SK-N-SH (cell line): ENCODE measurements around the gene PHF21B. TPM values are rescaled to one million over a fixed set of nuclear protein-coding genes. Genes with fewer than 3 reads are reported as not detected.

ENCODE experiments used
- CTCF ChIA-PET: fragments of 300-600, 350-600 bp; formaldehyde crosslinking; extraction: SDS; loops from one replicate; lab custom pipeline; 2021; lab: Yijun Ruan, JAX
- POLR2A ChIA-PET: fragments of 350-600 bp; sonication (Branson Sonifier 250); formaldehyde crosslinking; extraction: SDS; loops from one replicate; lab custom pipeline; 2020; ENCODE audit warnings: antibody characterized with exemption, inconsistent platforms; lab: Yijun Ruan, JAX
- DNase-seq: peaks from one replicate; pipeline ENCODE4 v3.0.0; 2012
- H2AFZ ChIP-seq: fragments of 200-600 bp; sonication (generic); 2 replicates; pipeline ENCODE4 v1.8.1; 2016; ENCODE audit warnings: antibody characterized with exemption, mild to moderate bottlenecking, low read depth
- H3F3A ChIP-seq: fragments of 200-600 bp; sonication (generic); replicated peaks from 2 replicates; pipeline ENCODE3; 2016; ENCODE audit warnings: antibody characterized with exemption, mild to moderate bottlenecking; ENCODE audit not compliant: insufficient read depth
- H3K27ac ChIP-seq, 2 experiments: fragments of 200-500 bp in 1 of 2; fragments of 200-600 bp in 1 of 2; sonication (Bioruptor generic) in 1 of 2; sonication (generic), shearing (Covaris generic) in 1 of 2; 2 replicates each; pipeline versions ENCODE4 v1.5.1 to v1.6.1; 2014 to 2016; ENCODE audit warnings: low read depth in 2 of 2, inconsistent platforms in 1 of 2, low read length in 1 of 2, mild to moderate bottlenecking in 1 of 2, mixed read lengths in 1 of 2
- H3K27me3 ChIP-seq: fragments of 200-600 bp; sonication (generic), shearing (Covaris generic); 2 replicates; pipeline ENCODE4 v1.6.1; 2016; ENCODE audit warnings: mixed run types; ENCODE audit not compliant: insufficient read depth
- H3K36me3 ChIP-seq, 2 experiments: fragments of 200-500 bp in 1 of 2; fragments of 200-600 bp in 1 of 2; sonication (Bioruptor generic) in 1 of 2; sonication (generic) in 1 of 2; replicated peaks in 1 of 2; 2 replicates each; pipeline versions ENCODE3 to v1.5.1; 2014 to 2016; ENCODE audit warnings: low read length in 1 of 2, mild to moderate bottlenecking in 1 of 2; ENCODE audit not compliant: insufficient read depth in 2 of 2, control insufficient read depth in 1 of 2
- H3K4me1 ChIP-seq, 2 experiments: fragments of 200-500 bp in 1 of 2; fragments of 200-600 bp in 1 of 2; sonication (Bioruptor generic) in 1 of 2; sonication (generic), shearing (Covaris generic) in 1 of 2; 2 replicates each; pipeline versions ENCODE4 v1.5.1 to v1.6.1; 2014 to 2016; ENCODE audit warnings: low read depth in 1 of 2, low read length in 1 of 2, mixed run types in 1 of 2; ENCODE audit not compliant: insufficient read depth in 2 of 2, control insufficient read depth in 1 of 2
- H3K4me2 ChIP-seq: fragments of 200-600 bp; sonication (generic), shearing (Covaris generic); 2 replicates; pipeline ENCODE4 v1.6.1; 2017; ENCODE audit warnings: mixed run types
- H3K4me3 ChIP-seq, 2 experiments: fragments of 200-500 bp in 1 of 2; fragments of 200-600 bp in 1 of 2; sonication (Bioruptor generic) in 1 of 2; sonication (generic), shearing (Covaris generic) in 1 of 2; 2 replicates each; pipeline versions ENCODE4 v1.5.1 to v1.8.1; 2014 to 2016; ENCODE audit warnings: low read depth in 2 of 2, inconsistent platforms in 1 of 2, low read length in 1 of 2, mild to moderate bottlenecking in 1 of 2, mixed read lengths in 1 of 2, moderate library complexity in 1 of 2
- H3K79me2 ChIP-seq: fragments of 200-600 bp; sonication (generic); 2 replicates; pipeline ENCODE4 v1.8.1; 2017; ENCODE audit warnings: mild to moderate bottlenecking; ENCODE audit not compliant: insufficient read depth
- H3K9ac ChIP-seq: fragments of 200-600 bp; sonication (generic); 2 replicates; pipeline ENCODE4 v1.6.1; 2017; ENCODE audit warnings: mixed run types
- H3K9me2 ChIP-seq: fragments of 200-600 bp; sonication (generic); 2 replicates; pipeline ENCODE4 v1.6.1; 2017; ENCODE audit warnings: mixed run types
- H3K9me3 ChIP-seq: fragments of 200-600 bp; sonication (generic); 2 replicates; pipeline ENCODE4 v1.6.1; 2017; ENCODE audit warnings: mixed run types, mild to moderate bottlenecking, moderate library complexity
- H4K20me1 ChIP-seq: fragments of 200-600 bp; sonication (generic); 2 replicates; pipeline ENCODE4 v1.6.1; 2017; ENCODE audit warnings: mild to moderate bottlenecking, mixed run types; ENCODE audit not compliant: insufficient read depth
- CHD2 ChIP-seq: fragments of 150-350 bp; IDR thresholded peaks from 2 replicates; pipeline ENCODE4 v1.6.1; 2018; ENCODE audit warnings: low read length; ENCODE audit not compliant: partially characterized antibody
- ELF1 ChIP-seq: IDR thresholded peaks from 2 replicates; pipeline ENCODE4 v1.4.0; 2012
- FOXJ3 ChIP-seq: sonication (generic); formaldehyde crosslinking; IDR thresholded peaks from 2 replicates; pipeline ENCODE4 v1.5.1; 2020; ENCODE audit warnings: mild to moderate bottlenecking, missing genetic modification reagents
- FOXM1 ChIP-seq: IDR thresholded peaks from 2 replicates; pipeline ENCODE4 v1.4.0; 2012; ENCODE audit warnings: low read depth, mild to moderate bottlenecking
- GABPA ChIP-seq: IDR thresholded peaks from 2 replicates; pipeline ENCODE4 v1.4.0; 2012; ENCODE audit warnings: low read depth, mild to moderate bottlenecking
- GATA2 ChIP-seq: sonication (generic); formaldehyde crosslinking; IDR thresholded peaks from 2 replicates; pipeline ENCODE4 v1.5.0; 2020; ENCODE audit warnings: mild to moderate bottlenecking, missing genetic modification reagents
- IRF3 ChIP-seq: fragments of 150-350 bp; IDR thresholded peaks from 2 replicates; pipeline ENCODE4 v1.6.1; 2016; ENCODE audit warnings: mild to moderate bottlenecking, low read depth, low read length
- JUND ChIP-seq: IDR thresholded peaks from 2 replicates; pipeline ENCODE4 v1.4.0; 2012
- PBX3 ChIP-seq: IDR thresholded peaks from 2 replicates; pipeline ENCODE4; 2012
- RAD21 ChIP-seq: IDR thresholded peaks from 2 replicates; pipeline ENCODE4 v1.6.1; 2012; ENCODE audit warnings: mild to moderate bottlenecking, low read length
- RCOR1 ChIP-seq: fragments of 150-350 bp; IDR thresholded peaks from 2 replicates; pipeline ENCODE4 v1.6.1; 2017; ENCODE audit warnings: antibody characterized with exemption, low read length
- SMC3 ChIP-seq: IDR thresholded peaks from 2 replicates; pipeline ENCODE4 v1.6.1; 2012; ENCODE audit warnings: low read depth, low read length, improper control_type of control experiment
- TAF1 ChIP-seq: IDR thresholded peaks from 2 replicates; pipeline ENCODE4 v1.6.1; 2012; ENCODE audit warnings: low read depth, mild to moderate bottlenecking, low read length, moderate library complexity, borderline replicate concordance
- TEAD4 ChIP-seq: IDR thresholded peaks from 2 replicates; pipeline ENCODE4 v1.4.0; 2012; ENCODE audit warnings: mild to moderate bottlenecking, borderline replicate concordance; ENCODE audit not compliant: insufficient read depth
- ZBTB33 ChIP-seq: IDR thresholded peaks from 2 replicates; pipeline ENCODE4 v1.4.0; 2012; ENCODE audit warnings: low read depth, borderline replicate concordance
- WGBS: methylation state at CpG from one replicate; pipeline ENCODE4 v1.1.6; 2017; ENCODE audit warnings: low lambda C conversion rate; 5-methylcytosine and 5-hydroxymethylcytosine counted together
- polyA plus RNA-seq, 3 experiments: library from polyadenylated mRNA; depleted of rRNA; stranded (reverse); fragments of >200 nt; gene quantifications; 2 replicates each; pipeline ENCODE4 v1.2.3, GENCODE V29; 2012

Gene PHF21B
- polyA plus RNA-seq, 1 of the 3 experiments (the other 2 are of a cell fraction) = 0.76 TPM

GRCh38 chr22:44952863-44953746, 56.7 kb downstream of the PHF21B start:
- Histone ChIP-seq H4K20me1 (no peaks in the 10 kb centered on the region), H3K27ac (no peak overlapping the region), H3K36me3 (no peaks in the 10 kb centered on the region), H3K79me2 (no peaks in the 10 kb centered on the region), H2AFZ (no peak overlapping the region), H3K4me2 (no peak overlapping the region), H3K4me1 (peaks cover 0 to 5% of the 10 kb centered on the region in 2 experiments; a peak in 1 of 4 replicates), H3K9me3 (no peaks in the 10 kb centered on the region), H3K4me3 (no peak overlapping the region), H3F3A (no peaks in the 10 kb centered on the region), H3K9ac (no peak overlapping the region), H3K27me3 (0 out of 2 replicates have a peak, but pooled peaks cover 5% of the 10 kb centered on the region), H3K9me2 (no peaks in the 10 kb centered on the region)
- 45% methylated on average over 8 of the region's 15 CpGs for WGBS
- ChIA-PET POLR2A (no interaction called here), CTCF (interaction anchor here (1.0 to 2.4 kb wide), 6 partner anchors 9 to 143 kb away, joined by 3 to 7 read pairs (median 5); no protein-coding TSS in a partner anchor)
- no peak for TF ChIP-seq JUND
- no peak for TF ChIP-seq ELF1
- no peak for TF ChIP-seq RCOR1
- no peak for TF ChIP-seq TEAD4
- no peak for TF ChIP-seq TAF1
- no peak for TF ChIP-seq RAD21
- no peak for TF ChIP-seq CHD2
- TF ChIP-seq PBX3 = no peak
- no peak for TF ChIP-seq GABPA
- DNase-seq = no peak

- Histone ChIP-seq H3K27me3 (0 out of 2 replicates have a peak, but pooled peaks cover 5% of the 10 kb centered on the region), H3K36me3 (no peaks in the 10 kb centered on the region), H3K27ac (no peak overlapping the region), H3K4me3 (no peak overlapping the region), H3F3A (no peaks in the 10 kb centered on the region), H3K9ac (no peak overlapping the region), H4K20me1 (no peaks in the 10 kb centered on the region), H3K9me2 (no peaks in the 10 kb centered on the region), H3K79me2 (no peaks in the 10 kb centered on the region), H3K9me3 (no peaks in the 10 kb centered on the region), H3K4me2 (no peak overlapping the region), H2AFZ (no peak overlapping the region), H3K4me1 (peaks cover 0 to 5% of the 10 kb centered on the region in 2 experiments; a peak in 1 of 4 replicates)
- no peak for DNase-seq
- ChIA-PET CTCF (no interaction called here), POLR2A (no interaction called here)
- TF ChIP-seq ZBTB33 = no peak
- no peak for TF ChIP-seq GATA2 (CRISPR knock-in tag)
- TF ChIP-seq IRF3 = no peak
- no peak for TF ChIP-seq SMC3
- TF ChIP-seq FOXM1 = no peak
- no peak for TF ChIP-seq FOXJ3 (CRISPR knock-in tag)
These were observed 58.3 kb downstream of the PHF21B start for GRCh38 chr22:44951510-44951816.
